Fibroblast of lung (primary cell): ENCODE measurements around the gene CYBA. TPM values are rescaled to one million over a fixed set of nuclear protein-coding genes. Genes with fewer than 3 reads are reported as not detected.

Experiments
- DNase-seq, 2 donors: peaks; one replicate each; pipeline versions ENCODE4 v3.0.0 to v3.0.0-alpha.2; 2010; ENCODE audit warnings: low read depth in 2 of 2
- H2AFZ ChIP-seq: 2 replicates; pipeline ENCODE4 v1.5.1; 2012; ENCODE audit warnings: low read length, control low read depth, inconsistent platforms
- H3K27ac ChIP-seq: 2 replicates; pipeline ENCODE4 v1.5.1; 2011; ENCODE audit warnings: low read length, control low read depth; ENCODE audit not compliant: insufficient read depth
- H3K27me3 ChIP-seq: 2 replicates; pipeline ENCODE4 v1.5.1; 2011; ENCODE audit warnings: mild to moderate bottlenecking, low read length; ENCODE audit not compliant: control insufficient read depth, insufficient read depth
- H3K36me3 ChIP-seq: 2 replicates; pipeline ENCODE4 v1.5.1; 2011; ENCODE audit warnings: low read length; ENCODE audit not compliant: control insufficient read depth, insufficient read depth
- H3K4me1 ChIP-seq: 2 replicates; pipeline ENCODE4 v1.5.1; 2011; ENCODE audit warnings: low read length; ENCODE audit not compliant: control insufficient read depth, insufficient read depth; ENCODE audit errors: extremely low read depth
- H3K4me2 ChIP-seq: 2 replicates; pipeline ENCODE4 v1.5.1; 2011; ENCODE audit warnings: low read length, control low read depth; ENCODE audit not compliant: insufficient read depth; ENCODE audit errors: extremely low read depth
- H3K4me3 ChIP-seq, 4 experiments: fragments of 200-600 bp in 1 of 4; sonication (generic) in 1 of 4; replicated peaks in 1 of 4; 2 replicates each; pipeline ENCODE4 v1.5.1; 2011 to 2016; ENCODE audit warnings: low read length in 4 of 4, low read depth in 3 of 4, mild to moderate bottlenecking in 3 of 4, control low read depth in 2 of 4, inconsistent platforms in 1 of 4, mixed read lengths in 1 of 4; ENCODE audit not compliant: insufficient read depth in 1 of 4; ENCODE audit errors: control extremely low read depth in 1 of 4
- H3K79me2 ChIP-seq: 2 replicates; pipeline ENCODE4 v1.5.1; 2012; ENCODE audit warnings: mild to moderate bottlenecking, low read length, inconsistent platforms; ENCODE audit not compliant: control insufficient read depth, insufficient read depth
- H3K9ac ChIP-seq: 2 replicates; pipeline ENCODE4 v1.5.1; 2011; ENCODE audit warnings: mild to moderate bottlenecking, low read length, control low read depth; ENCODE audit not compliant: insufficient read depth
- H3K9me3 ChIP-seq: 2 replicates; pipeline ENCODE4 v1.5.1; 2012; ENCODE audit warnings: low read depth, low read length; ENCODE audit not compliant: control insufficient read depth, insufficient read depth
- H4K20me1 ChIP-seq: 2 replicates; pipeline ENCODE4 v1.5.1; 2011; ENCODE audit warnings: low read length; ENCODE audit not compliant: control insufficient read depth, insufficient read depth; ENCODE audit errors: extremely low read depth
- EZH2 ChIP-seq: IDR thresholded peaks from 2 replicates; pipeline ENCODE4 v1.5.1; 2012; ENCODE audit warnings: low read length, control low read depth, mild to moderate bottlenecking; ENCODE audit errors: missing control alignments
- polyA plus RNA-seq, 2 donors: library from polyadenylated mRNA; depleted of rRNA in 1 of 2; stranded (reverse) in 1 of 2; unstranded in 1 of 2; fragments of >200 nt; gene quantifications; 2 replicates each; pipeline ENCODE4 v1.2.1, GENCODE V29; 2011 to 2012; ENCODE audit warnings: missing spikeins in 1 of 2
- total RNA-seq: library from RNA; depleted of rRNA; stranded (reverse); fragments of >200 nt; gene quantifications from 2 replicates; pipeline ENCODE4 v1.2.1, GENCODE V29; 2014
- TF ChIP-seq, protein P1 (sequence below), 2 donors: IDR thresholded peaks in 1 of 2; conservative IDR thresholded peaks in 1 of 2; 1 replicate in 1 of 2; 2 replicates in 1 of 2; pipeline ENCODE4 v1.5.1; 2011 to 2012; ENCODE audit warnings: low read length in 2 of 2, control low read depth in 1 of 2, inconsistent platforms in 1 of 2, low read depth in 1 of 2, mild to moderate bottlenecking in 1 of 2

CYBA gene
- total and polyA plus RNA-seq, 2 donors (not counting 1 experiment from before 2014, with no cell fraction given) = 74.7 to 124 TPM

DNA sequence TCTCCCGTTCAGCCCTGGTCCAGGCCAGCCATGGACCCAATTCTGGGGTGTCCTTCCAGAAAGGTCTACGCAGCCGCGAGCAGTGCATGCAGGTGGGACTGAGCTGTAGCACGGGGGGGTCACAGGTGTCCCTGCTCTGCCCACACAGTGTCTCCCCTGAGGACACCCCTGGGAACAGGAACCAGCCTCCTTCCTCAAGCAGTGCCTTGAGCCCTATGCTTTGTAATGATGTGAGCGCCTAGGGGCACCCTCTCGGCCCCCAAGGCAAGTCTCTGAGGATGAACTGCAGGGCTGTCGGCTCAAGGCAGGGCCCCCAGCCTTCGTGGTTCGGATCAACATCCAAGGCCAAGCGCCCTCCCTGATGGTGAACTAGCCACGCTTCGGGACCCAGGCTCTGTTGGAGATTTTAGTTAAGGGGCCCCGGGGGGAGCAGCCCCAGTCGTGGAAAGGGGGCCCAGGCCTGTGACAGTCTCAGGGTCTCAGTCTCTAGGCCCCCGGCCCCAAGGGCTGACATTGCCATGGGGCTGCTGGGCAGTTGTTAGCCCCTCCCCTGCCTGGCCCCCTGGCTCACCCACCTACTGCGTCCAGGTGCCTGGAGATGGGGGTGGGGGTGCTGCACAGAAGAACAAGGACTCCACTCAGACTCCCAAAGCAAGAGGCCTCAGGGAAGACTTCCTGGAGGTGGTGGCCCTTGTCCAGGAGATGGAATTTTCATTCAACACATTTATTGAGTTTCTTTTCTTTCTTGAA, 10.2 kb downstream of the CYBA start:
- Histone ChIP-seq H3K9me3 (no peaks in the 10 kb centered on the region), H2AFZ (no peak overlapping the region), H3K79me2 (no peaks in the 10 kb centered on the region), H3K4me3 (no peak overlapping the region), H3K4me2 (no peak overlapping the region), H3K27me3 (peaks cover 22% of the 10 kb centered on the region), H3K36me3 (no peaks in the 10 kb centered on the region), H3K4me1 (no peaks in the 10 kb centered on the region), H3K9ac (no peak overlapping the region), H4K20me1 (no peaks in the 10 kb centered on the region), H3K27ac (no peak overlapping the region)
- no peak for TF ChIP-seq EZH2
- TF ChIP-seq, protein P1, sequence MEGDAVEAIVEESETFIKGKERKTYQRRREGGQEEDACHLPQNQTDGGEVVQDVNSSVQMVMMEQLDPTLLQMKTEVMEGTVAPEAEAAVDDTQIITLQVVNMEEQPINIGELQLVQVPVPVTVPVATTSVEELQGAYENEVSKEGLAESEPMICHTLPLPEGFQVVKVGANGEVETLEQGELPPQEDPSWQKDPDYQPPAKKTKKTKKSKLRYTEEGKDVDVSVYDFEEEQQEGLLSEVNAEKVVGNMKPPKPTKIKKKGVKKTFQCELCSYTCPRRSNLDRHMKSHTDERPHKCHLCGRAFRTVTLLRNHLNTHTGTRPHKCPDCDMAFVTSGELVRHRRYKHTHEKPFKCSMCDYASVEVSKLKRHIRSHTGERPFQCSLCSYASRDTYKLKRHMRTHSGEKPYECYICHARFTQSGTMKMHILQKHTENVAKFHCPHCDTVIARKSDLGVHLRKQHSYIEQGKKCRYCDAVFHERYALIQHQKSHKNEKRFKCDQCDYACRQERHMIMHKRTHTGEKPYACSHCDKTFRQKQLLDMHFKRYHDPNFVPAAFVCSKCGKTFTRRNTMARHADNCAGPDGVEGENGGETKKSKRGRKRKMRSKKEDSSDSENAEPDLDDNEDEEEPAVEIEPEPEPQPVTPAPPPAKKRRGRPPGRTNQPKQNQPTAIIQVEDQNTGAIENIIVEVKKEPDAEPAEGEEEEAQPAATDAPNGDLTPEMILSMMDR (conservative IDR thresholded peaks at IDR 0.05 in 1 of 2, IDR thresholded peaks at IDR 0.05 in 1 of 2; ENCODE audit: low read depth in 1 of 2, low read length in 2 of 2) = no peak
- DNase-seq = no peak

DNA sequence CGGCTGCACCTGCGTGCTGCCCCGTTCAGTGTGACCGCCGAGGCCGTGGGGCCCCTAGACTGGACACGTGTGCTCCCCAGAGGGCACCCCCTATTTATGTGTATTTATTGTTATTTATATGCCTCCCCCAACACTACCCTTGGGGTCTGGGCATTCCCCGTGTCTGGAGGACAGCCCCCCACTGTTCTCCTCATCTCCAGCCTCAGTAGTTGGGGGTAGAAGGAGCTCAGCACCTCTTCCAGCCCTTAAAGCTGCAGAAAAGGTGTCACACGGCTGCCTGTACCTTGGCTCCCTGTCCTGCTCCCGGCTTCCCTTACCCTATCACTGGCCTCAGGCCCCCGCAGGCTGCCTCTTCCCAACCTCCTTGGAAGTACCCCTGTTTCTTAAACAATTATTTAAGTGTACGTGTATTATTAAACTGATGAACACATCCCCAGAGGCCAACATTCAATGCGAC, 10.8 kb downstream of the CYBA start:
- H3K4me1 ChIP-seq = no peaks in the 10 kb centered on the region
- H3K4me3 ChIP-seq = no peak overlapping the region
- no peak overlapping the region for H3K4me2 ChIP-seq
- H3K36me3 ChIP-seq = no peaks in the 10 kb centered on the region
- H3K27me3 ChIP-seq = peaks cover 22% of the 10 kb centered on the region
- H2AFZ ChIP-seq = no peak overlapping the region
- TF ChIP-seq, protein P1 (conservative IDR thresholded peaks at IDR 0.05 in 1 of 2, IDR thresholded peaks at IDR 0.05 in 1 of 2; ENCODE audit: low read depth in 1 of 2, low read length in 2 of 2) = no peak
- TF ChIP-seq EZH2 = peak; percentile 63
- H3K79me2 ChIP-seq = no peaks in the 10 kb centered on the region
- DNase-seq = no peak
- no peaks in the 10 kb centered on the region for H3K9me3 ChIP-seq
- no peak overlapping the region for H3K27ac ChIP-seq
- no peaks in the 10 kb centered on the region for H4K20me1 ChIP-seq
- H3K9ac ChIP-seq = no peak overlapping the region

GRCh38 chr16:88639231-88640038, 11.4 kb downstream of the CYBA start:
- H3K27ac ChIP-seq = no peak overlapping the region
- H3K9ac ChIP-seq = no peak overlapping the region
- no peaks in the 10 kb centered on the region for H3K4me1 ChIP-seq
- no peaks in the 10 kb centered on the region for H3K79me2 ChIP-seq
- no peak overlapping the region for H2AFZ ChIP-seq
- no peak for DNase-seq
- no peak overlapping the region for H3K4me2 ChIP-seq
- H3K9me3 ChIP-seq = no peaks in the 10 kb centered on the region
- H4K20me1 ChIP-seq = no peaks in the 10 kb centered on the region
- TF ChIP-seq, protein P1 (conservative IDR thresholded peaks at IDR 0.05 in 1 of 2, IDR thresholded peaks at IDR 0.05 in 1 of 2; ENCODE audit: low read depth in 1 of 2, low read length in 2 of 2) = no peak
- TF ChIP-seq EZH2 = peak; percentile 76
- no peak overlapping the region for H3K4me3 ChIP-seq
- H3K36me3 ChIP-seq = no peaks in the 10 kb centered on the region
- peaks cover 22% of the 10 kb centered on the region for H3K27me3 ChIP-seq
